Placental epithelial cell (primary cell): ENCODE results near the gene SFTPA2. TPM values are rescaled to one million over a fixed set of nuclear protein-coding genes. Genes with fewer than 3 reads are reported as not detected.

ENCODE experiments used
- small RNA-seq: library from RNA; depleted of rRNA; stranded (forward); fragments of <200 nt; gene quantifications from one replicate; pipeline ENCODE3, GENCODE V24; 2012
- total RNA-seq: library from RNA; depleted of rRNA; stranded (reverse); fragments of >200 nt; gene quantifications from 2 replicates; pipeline ENCODE4 v1.2.3, GENCODE V29; 2012

Gene SFTPA2
- not detected in 2 replicates for total RNA-seq

DNA sequence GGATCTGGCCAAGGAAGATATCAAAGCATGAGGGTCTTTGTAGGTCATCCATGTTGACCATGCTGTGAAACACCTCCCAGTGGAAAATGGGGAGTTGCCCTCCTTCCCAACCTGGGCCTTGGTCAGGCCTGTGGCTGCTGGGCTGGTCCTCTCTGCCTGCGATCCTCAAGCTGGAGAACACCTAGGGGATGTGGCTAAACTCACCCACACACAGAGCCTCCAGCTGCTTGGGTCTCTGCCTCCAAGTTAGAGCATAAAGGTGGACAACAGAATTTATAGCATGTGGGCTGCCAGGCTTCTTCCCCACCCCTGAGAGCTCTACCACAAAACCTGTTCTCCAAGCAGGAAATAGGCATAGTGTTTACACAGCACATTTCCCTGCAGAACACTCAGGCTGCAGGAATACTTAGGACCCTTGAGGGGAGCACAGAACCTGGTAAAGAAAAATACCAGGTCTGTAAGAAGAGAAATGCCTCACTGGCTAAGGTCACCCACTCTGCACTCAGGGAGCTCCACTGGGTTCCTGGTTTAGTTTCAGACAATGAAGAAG is at the start of gene SFTPA2:
Gene SFTPA2 (minus strand): TSS at position 248 of the 550 bp plus-strand sequence. CDS start 924 bp downstream, outside the sequence.

DNA sequence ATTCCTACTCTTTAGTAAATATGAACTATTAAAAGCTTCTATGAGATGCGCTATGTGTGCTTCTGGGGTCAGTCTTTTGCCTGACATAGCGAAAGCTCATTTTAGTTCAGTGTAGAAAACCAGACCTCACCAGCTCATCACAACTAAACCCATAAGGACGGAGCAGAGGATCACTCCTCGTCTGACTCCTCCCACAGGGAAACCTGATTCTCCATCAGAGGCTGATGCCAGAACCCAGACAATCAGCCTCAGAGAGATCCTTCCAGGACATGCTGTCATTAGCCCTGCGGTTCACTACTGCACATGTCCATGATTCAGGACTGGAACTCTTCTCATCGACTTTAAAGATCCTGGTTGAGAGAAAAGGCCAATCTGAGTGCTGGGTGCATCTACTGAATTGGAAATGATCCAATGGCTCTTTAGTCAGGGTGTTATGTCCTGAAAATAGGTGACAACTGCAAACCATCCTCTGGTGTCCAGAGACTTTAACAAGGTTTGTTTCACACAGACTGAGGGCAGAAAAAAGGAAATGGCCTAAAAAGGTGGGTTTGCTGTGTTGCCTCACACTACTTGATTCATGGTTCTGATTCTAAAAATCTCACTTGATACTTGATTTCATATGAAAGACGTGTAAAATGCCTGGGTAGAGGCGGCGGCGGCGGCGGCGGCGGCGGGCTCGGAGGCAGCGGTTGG is 48.2 kb downstream of the SFTPA2 start, which contains the start of gene EIF5AL1:
Gene EIF5AL1 (plus strand): TSS at position 643 of the 693 bp plus-strand sequence. CDS start 117 bp downstream, outside the sequence.

Small RNA genes within 50 kb of the gene (small RNA-seq; reads per million reads assigned to genes)
- gene BX248123.2, result not detected
- gene RPS12P18, result not detected

Other genes with a start within 250 kb of the SFTPA2 start
- gene PPIF, start 212.9 kb downstream of the SFTPA2 start, total RNA-seq, result 14.7 and 23.6 TPM in 2 replicates
- 2.0 and 2.1 TPM in 2 replicates for gene ZCCHC24, start 114.8 kb downstream of the SFTPA2 start, total RNA-seq
- gene EIF5AL1, start 47.9 kb downstream of the SFTPA2 start, total RNA-seq, result 0.39 and 0.54 TPM in 2 replicates
- not detected in 2 replicates for gene SFTPA1, start 50.5 kb upstream of the SFTPA2 start, total RNA-seq
- gene NUTM2B, start 142.8 kb upstream of the SFTPA2 start, total RNA-seq, result 0.54 and 3.1 TPM in 2 replicates